Activated CD4-positive, alpha-beta T cell treated with anti-CD3 and anti-CD28 coated beads, Interleukin-2, Interleukin-4, amounts not matched to agents 100 ng/mL and 50 ng/mL, durations not matched to agents 16 hours and 8 hours (primary cell): ENCODE data around the gene SAE1.

ENCODE experiments used
- DNase-seq: peaks from one replicate; pipeline ENCODE4 v3.0.0-alpha.2; 2020; ENCODE audit warnings: low spot score

SAE1 gene

DNA sequence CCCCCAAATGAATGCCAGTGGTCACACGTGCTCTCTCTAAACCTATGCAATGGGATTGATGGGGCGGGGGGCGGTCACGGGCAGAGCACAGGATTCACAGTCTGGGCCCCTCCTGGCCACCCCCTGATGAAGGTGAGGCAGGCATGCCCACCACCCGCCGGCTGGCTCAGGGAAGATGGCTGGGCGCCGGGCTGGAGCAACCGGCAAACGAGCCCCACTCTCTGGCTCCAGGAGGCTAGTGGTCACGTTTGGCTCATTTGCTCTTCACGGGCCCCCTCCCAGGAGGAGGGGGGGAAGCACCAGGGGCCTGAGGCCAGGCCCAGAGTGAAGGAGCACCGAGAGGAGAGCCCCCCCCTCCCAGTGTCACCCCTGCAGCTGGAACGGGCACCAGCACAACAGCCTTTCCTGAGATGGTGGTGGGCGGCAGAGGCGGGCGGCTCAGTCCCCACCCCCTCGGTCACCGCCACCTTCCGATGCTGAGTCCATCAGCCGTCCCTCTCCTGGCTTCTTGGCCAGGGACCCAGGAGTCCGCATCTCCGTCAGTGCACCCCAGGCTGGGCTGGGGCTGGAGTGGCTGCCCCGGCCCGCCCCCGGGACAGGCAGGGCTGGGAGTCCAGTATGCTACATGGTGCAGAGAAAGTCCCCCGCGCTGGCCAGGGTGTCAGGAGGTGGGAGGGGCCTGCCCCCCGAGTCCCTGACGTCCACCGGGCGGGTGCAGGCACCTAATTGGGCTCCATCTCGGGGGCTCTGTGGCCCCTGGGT, 90.6 kb downstream of the SAE1 start:
- no peak for DNase-seq

DNA sequence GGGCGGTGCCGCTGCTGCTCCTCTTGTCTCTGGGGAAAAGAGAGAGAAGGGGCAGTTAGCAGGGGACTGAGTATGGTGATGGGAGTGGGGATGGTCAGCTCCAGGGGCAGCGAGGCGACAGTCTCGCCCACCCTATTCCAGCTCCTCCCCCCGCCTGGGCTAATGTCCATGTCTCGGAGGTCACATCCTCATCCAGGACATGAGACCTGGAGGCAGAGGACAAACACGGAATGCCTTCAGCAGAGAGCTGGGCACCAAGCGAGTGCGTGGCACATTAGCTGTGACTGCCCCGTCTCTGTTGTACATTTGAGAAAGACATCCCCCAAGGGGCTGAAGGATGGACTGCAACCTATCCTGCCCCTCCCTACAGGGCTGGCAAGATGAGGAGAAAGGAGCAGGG, 91.3 kb downstream of the SAE1 start:
- no peak for DNase-seq

DNA sequence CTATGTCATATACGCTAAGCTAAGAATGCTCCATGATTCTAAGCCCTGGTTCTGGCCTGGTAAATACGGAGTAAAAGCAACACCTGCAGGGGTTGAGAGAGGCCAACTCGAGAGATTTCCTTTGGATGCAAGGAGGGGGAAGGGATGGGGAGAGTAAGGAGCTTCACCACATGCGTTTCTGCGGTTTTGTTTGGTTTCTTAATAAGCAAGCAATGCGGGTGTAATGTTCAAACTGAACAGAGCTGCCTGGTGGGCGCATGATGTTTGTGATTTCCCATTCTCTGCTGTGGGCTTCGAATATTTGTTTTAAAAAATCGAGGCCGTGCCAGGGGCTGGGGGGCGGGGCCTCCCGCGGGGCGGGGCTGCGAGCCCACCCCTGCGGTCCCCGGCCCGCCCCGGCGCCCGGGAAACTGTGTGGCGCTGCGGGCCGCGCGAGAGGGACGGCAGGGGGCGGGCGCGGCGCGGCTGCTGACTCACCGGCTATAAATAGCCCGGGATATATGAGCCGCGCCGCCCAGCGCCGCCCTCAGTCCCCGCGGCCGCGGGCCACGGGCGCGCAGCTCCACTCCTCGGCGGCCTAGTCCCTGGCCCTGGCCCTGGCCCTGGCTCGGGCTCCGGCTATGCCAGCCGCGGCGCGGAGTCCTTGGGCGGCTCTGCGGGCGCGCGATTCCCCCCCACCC, 95.3 kb downstream of the SAE1 start:
- DNase-seq = peak; percentile 82

DNA sequence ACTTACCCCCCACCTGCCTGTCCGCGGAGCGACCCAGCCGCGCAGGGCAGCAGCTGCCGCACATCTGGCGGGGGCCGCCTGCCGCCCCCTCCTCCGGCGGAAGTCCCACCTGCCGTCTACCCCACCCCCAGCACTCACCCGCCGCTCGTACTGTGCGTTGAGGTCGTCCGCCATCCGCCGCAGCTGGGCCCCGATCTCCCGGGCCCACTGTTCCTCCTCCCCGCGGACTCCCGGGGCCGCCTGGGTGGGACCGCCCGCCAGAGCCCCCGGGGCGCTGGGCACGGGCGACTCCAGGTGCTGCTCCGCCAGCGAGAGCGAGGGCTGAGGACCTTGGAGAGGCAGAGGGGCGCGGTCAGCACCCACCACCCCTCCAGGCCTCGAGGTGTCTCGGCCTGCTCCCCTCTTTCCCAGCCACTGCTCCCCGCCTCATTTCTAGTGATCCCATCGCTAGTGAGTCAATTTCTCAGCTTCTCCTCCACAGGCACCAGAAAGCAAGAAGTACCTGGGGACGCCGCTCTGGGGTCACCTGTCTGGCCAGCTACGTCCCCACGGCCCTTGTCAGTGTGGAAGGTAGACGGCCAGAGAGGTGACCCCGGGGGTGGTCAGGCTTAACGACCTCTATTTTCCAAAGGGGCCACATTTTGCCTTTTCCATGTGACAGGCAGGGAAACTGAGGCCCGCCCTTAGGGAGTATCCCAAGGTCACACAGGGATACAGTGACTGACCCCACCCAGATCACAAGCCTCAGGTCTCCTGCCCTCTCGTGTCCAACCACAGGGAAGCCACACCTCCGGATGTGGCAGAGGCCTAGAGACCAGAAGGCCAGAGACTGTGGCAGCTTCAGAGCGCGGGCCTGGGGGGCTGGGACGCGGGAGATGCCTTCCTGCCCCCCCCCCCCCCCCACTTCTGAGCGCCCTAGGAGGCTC, 96.1 kb downstream of the SAE1 start:
- peak; percentile 74 for DNase-seq

DNA sequence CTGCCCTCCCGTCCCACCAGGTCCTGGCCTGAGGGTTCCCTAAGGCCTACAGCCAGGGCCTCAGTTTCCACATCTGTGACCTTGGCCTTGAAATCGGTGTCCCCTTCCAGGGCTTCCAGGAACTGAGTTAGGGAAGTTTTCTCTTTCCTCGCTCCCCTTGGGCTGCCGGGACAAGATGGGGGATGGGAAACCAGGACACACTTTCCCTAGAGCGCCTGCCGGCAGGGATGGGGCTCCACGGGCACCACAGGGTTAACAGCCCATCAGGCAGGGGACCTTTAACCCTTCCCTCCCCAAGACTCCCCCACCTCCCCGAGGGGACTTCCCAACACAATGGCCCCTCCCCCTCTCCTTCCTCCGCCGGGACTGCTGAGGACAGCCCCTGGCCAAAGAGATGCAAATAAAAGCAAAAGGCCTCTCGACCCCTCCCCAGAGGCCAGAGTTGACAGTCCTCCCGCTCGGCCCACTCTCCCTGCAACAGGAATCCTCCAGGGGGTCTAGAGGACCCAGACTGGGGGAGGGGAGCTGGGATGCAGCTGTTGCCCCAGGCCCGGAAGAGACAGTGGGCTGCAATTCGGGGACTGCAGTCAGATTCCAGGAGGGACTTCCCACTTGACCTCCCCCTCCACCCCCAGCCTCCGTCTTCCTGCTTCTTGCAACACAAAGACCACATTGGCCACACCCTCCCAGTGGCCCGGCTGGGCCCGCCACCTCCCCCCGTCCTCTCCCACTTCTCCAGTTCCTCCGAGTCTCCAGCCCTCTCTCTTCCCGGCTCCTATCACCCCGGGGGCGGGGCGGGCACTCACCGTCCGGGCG, 96.9 kb downstream of the SAE1 start:
- DNase-seq = peak; percentile 55

DNA sequence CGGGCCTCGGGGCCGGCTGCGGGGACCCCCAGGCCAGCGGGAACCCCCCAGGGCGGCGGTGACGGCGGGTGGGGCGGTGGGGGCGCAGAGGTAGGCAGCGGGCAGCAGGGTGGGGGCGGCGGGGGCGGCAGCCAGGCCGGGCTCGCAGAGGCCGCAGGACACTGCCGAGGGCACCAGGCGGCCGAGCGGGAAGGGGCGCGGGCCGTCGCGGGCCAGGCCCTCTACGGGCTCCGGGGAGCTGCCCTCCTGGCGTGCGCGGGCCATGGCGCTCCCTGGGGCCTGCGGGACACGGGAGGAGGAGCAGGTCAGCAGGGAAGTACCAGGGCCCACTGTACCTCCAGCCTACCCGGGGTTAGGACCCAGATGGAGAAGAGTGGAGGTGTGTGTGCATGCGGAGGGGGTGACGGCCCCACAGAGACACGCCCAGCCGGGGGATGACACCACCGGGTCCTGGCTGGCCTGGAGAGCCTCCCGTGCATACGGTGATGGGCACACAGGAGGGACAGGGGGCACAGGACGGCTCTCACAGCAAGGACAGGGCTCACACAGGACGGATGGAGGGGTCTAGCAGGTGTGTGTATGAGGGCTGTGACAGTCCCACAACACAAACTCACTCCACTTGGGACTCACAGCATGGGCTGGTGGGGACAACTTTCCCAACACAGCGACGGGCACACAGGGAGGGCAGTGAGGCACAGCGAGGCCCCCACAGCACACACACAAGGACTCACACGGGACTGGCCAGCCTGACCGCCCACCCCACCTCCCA, 97.7 kb downstream of the SAE1 start:
- DNase-seq = no peak

DNA sequence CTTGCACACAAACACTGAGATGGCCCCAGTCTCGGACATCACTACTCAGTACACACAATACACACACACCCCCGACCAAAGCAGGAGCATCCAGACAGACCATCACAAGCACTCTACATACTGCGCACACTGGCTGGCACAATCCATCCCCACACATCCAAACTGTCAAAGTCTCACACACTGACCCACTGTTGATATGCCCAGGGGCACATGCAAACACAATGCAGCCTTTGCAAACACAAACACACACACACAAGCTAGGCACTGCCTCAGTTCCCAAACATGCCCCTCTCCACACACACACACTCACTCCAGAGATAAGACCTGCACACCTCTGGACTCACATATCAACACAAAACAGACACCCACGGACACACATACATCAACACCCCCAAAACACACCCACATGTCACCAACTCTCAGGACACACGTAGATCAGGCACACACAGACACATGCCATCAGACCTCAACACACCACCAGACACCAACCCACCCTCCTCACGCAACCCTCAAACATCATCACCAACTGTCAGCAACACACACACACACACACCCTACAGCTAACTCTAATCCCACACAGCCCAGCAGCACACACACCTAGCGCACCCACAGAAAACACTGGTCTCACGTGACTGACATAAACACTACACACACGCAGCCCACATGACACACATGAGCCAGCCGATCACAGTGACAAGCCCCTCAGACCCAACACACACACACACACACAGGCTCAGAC, 98.5 kb downstream of the SAE1 start:
- no peak for DNase-seq

DNA sequence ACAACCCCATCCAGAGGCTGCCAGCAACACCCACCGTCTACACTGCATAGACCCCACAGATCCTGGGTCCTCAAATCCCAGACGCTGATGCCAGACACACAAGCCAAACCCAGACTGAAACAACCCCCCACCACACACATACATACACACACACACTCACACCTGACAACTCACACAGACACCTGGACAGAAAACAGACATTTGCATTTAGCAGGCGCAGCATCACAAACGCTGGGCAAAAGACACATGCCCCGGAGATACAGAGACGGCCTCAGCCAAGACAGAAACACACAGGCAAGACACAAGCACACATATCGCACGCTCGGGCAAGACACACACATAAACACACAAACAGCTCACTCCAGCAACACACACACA, 99.0 kb downstream of the SAE1 start:
- DNase-seq = no peak

DNA sequence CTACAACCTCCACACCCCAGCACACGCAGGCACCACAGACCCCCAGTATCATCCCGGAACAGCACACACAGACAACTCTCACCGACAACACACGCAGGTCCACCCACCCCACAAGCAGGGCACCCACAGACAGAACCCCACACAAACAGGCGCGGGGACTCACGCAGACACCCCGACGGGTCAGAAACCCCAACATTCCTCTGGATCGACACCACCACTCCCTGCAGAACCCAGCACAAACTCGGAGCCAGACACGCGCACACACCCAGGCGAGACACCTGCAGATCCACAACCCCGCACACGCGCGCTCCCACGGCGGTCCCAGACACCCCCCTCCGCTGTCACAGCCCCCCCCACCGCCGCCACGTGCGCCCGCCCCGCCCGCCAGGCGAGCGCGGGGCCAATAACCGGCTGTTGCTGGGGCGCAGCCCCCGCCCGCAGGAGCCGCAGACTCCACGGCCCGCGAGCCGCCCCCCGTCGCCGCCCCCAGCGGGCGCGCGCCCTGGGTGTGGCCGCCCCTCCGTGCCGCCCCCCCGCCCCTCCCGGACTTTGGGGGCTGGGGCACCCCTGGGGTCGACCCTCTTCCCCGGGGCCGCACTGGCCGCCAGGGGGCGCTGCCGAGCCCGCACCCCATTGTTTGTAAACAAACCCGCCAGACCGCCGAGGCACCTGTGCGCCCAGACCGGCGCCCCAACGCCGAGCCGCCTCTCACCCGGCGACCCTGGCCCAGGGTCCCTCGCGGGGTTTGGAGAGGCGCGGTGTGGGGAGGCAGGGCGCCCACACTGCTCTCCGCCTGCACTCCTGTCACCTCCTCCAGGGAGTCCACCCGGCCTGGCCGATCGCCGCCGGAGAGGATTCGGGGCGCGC, 99.7 kb downstream of the SAE1 start:
- peak; percentile 71 for DNase-seq

DNA sequence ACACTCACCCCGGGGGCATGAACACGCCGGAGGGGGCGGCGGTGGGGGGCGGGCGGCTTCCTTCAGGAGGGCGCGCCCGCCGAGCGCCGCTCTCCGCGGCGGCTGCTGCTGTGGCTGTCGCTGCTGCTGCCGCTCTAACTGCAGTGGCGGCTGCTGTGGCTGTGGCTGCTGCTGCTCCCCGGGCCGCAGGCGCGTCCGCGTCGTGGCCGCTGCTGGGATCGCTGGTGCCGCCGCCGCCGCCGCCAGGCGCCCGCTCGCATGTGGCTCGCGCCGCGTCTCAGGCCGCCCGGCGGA, 100.2 kb downstream of the SAE1 start, which contains the start of gene BBC3:
Gene BBC3, minus strand, starts transcription at position 279 of the 294 bp plus-strand sequence. CDS start 2,768 bp downstream, outside the sequence.
- no peak for DNase-seq

DNA sequence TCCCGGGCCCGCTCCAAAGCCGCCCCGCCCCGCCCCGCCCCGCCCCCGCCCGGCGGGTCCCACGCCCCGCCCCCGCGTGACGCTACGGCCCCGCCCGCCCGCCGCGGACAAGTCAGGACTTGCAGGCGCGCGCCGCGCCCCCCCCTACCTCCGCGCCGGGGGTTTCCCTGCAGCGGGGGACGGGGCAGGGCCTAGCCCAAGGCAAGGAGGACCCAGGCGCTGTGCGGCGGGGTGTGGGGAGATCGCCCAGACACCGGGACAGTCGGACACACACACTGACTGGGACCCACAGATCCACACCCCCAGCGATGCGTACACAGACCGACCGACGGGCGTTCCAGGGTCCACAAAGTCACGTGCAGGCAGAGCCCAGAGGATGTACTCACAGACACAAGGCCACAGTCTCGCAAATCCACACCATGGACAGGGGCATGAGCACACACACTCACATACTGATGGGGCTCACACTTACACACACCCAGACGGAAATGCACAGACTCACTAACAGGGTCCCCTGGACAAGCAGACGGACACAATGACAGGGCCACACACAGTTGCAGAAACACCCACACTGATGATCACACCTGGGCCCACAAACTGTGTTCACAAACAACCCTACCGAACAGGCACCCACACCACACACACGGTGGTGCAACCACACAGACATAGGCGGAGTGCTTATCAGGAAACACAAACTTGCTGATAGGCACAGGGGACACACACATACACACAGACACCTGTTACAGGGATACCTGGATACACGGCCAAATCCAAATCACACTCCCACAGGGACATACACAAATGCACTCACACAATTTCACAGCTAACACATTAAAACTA, 100.8 kb downstream of the SAE1 start:
- DNase-seq = peak; percentile 84

DNA sequence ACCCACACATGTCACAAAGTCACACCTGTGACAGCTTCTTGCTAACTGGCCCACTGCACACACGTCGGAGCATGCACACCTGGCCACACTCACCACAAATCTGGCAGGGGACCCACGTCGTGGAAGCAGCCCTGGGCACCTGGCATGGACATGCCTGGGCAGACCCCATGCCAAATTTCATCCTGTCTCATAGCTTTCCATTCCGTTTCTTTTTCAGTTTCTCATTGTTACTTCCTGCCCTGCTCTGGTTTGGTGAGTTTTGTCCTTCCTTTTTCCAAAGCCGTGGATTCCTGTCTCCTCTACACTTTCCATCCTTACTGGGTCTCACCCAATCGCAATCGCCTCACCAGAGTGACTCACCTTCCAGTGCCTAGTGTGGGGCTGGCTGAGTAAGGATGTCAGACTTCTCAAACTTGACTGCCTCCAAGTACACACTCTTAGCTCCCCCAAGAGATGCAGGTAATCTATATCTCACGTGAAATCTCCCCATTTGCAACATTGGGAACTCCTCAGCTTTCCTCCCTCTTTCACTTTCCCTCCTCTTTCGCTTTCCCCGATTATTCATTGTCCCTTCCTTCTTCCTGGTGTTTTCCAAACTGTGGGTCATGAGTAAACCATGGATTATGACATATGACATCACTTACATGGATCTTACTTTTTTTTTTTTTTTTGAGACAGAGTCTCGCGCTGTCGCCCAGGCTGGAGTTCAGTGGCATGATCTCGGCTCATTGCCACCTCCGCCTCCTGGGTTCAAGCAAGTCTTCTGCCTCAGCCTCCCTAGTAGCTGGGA, 102.0 kb downstream of the SAE1 start:
- no peak for DNase-seq

DNA sequence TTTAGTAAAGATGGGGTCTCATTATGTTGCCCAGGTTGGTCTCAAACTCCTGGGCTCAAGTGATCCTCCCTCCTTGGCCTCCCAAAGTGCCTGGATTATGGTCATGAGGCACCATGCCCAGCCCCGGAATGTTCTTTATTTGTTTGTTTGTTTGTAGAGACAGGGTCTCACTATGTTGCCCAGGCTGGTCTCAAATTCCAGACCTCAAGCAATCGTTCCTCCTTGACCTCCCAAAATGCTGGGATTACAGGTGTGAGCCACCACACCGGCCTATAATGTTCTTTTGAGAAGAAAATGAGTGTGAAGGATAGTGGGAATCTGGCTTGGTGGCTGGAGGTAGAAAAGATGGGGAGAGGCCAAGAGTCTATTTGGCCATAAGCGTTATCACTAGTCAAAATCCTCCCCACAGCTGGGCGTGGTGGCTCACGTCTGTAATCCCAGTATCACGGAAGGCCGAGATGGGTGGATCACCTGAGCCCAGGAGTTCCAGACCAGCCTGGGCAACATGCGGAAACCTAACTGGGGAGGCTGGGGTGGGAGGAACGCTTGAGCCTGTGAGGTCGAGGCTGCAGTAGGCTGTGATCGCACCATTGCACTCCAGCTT, 105.5 kb downstream of the SAE1 start:
- no peak for DNase-seq

DNA sequence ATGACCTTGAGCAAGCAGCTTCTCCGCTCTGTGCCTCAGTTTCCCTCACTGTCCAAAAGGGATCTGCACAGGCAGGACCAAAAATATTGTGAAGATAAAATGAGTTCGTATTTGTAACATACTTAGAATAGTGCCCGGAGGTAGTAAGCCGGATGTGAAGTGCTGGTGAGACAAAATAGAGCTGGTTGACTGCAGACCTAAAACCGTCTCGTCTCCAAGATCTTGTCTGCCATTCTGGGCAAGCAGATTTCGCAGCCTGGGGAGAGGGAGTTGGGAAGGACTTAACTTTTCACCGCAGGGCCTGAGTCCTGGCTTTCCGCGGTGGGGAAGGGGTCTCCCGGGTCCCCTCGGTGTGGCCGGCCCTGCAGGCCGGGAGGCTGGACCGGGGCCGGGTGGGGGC, 108.5 kb downstream of the SAE1 start:
- no peak for DNase-seq

DNA sequence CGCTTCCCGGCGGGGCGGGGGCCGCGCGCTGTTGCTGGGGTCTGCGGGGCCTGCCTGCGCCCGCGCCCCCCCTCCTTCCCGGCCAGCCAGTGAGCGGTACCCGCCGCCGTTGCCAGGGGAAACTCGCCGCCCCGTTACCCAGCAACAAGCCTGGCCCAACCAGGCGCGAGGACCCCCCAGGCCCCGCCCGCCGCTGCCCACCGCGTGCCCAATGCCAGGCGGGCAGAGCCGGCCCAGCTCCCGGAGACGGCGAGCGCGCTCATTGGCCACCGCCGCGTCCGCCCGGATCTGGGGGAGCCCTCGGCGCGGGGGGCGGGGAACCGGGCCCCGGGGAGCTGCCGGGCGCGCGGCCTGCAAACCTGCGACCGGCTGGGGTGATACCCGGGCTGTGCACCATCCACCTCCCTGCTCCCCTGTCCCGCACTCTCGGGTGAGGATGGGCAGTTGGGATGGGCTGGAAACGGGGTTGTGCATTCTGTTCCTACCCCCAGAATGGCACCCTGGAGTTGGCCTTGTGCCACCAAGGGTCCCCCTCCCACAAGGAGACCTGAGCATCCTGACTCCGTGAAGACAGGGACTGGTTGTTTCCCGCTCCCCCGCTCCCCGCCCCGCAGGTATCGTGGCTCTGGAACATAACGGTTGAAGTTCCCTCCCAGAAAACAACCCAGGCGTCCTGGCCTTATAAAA, 109.1 kb downstream of the SAE1 start:
- DNase-seq = no peak

DNA sequence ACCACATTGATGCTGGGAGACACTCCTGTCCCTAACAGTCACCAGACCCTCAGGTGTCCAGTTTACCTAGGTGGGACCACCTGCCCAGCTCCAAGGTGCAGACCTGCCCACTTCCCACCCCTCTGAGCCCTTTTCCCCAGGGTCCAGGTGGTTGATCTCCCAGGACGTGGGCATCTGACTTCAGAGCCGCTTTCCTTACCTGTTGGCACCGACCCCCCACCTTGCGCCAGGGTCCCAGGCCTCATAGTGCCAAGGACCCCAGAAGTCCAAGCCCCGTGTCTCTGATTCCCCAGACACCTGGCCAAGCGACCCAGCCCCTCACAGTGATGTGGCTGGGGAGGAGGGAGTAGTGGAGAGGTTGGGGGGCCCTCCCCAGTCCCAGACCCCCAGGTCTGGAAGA, 109.9 kb downstream of the SAE1 start:
- no peak for DNase-seq
